ENCODE results near the gene CDK9.
"Not testable (repeated sequence)": the region's sequence is repeated elsewhere in the genome, so short reads cannot be mapped to it uniquely, and the experiment has no call there.

The CDK9 gene

DNA sequence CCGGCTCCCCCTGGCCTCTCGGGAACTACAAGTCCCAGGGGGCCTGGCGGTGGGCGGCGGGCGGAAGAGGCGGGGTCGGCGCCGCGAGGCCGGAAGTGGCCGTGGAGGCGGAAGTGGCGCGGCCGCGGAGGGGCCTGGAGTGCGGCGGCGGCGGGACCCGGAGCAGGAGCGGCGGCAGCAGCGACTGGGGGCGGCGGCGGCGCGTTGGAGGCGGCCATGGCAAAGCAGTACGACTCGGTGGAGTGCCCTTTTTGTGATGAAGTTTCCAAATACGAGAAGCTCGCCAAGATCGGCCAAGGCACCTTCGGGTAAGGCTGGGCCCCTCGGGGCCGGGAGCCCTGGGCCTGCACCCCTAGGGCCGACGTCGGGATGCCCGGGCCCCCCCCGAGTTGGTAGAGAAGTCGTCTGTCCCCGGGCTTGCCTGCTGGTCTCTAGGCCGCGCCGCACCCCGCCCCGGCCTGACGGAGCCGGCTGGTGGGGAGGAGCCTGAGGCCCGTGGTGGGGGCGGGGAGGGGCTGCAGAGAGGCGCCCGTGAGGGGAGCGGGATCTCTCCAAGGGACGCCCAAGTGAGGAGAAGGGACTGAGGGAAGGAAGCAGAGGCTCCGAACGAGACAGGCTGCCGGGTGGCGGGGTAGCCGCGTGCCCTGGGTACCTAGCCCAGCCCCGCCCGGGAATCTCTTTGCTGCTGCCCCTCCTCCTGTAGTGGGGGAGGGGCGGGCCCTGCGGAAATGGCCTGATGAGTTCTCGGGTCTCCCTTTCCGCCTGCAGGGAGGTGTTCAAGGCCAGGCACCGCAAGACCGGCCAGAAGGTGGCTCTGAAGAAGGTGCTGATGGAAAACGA is at the start of gene CDK9:
TSS of gene CDK9 (plus strand) at position 102 of the 840 bp plus-strand sequence. CDS start at position 217, 115 bp downstream.
- peak; percentile 72 for DNase-seq

GRCh38 chr9:127738666-127739065 is 47.2 kb upstream of the CDK9 start:
- DNase-seq: no peak

DNA sequence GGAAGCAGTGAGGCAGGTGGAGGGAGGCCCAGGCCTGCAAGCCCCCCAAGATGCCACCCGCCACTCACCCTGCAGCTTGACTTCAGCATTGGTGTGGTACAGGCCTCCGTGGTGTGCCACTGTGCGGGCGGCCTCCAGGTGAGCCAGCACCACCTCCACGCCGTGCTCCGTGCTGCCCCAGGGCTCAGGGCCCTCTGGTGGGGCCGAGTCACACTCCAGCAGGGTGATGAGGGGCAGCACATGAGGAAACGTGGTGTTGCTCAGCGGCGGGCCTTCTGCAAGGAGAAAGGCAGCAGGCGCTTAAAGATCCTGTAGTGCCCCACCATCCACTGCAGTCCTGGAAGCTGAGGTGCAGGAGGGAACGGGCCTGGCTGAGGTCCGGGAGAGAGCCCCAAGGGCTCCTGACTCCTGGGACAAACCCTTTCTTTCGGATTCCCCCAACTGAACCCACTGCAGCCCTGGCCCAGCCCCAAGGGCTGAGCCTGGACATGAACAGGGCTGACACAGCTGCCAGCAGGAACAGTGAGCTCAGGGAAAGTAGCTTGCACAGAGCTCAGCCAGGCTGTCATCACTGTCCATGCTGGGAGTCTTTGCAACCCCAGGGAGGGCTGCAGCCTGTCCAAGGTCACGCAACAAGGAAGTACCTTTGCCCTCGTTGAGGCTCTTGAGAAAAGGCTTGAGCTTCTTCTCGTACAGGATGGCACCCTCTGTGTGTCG is 46.1 kb upstream of the CDK9 start:
- no peak for DNase-seq

GRCh38 chr9:127741831-127742434 is 43.9 kb upstream of the CDK9 start:
- no peak for DNase-seq

GRCh38 chr9:127742435-127743088 is 43.3 kb upstream of the CDK9 start:
- no peak for DNase-seq

GRCh38 chr9:127744398-127745110 is 41.3 kb upstream of the CDK9 start:
- no peak for DNase-seq

- no peak for DNase-seq
These were observed 38.8 kb upstream of the CDK9 start for GRCh38 chr9:127746959-127747569.

GRCh38 chr9:127749090-127749787 is 36.6 kb upstream of the CDK9 start:
- no peak for DNase-seq

DNA sequence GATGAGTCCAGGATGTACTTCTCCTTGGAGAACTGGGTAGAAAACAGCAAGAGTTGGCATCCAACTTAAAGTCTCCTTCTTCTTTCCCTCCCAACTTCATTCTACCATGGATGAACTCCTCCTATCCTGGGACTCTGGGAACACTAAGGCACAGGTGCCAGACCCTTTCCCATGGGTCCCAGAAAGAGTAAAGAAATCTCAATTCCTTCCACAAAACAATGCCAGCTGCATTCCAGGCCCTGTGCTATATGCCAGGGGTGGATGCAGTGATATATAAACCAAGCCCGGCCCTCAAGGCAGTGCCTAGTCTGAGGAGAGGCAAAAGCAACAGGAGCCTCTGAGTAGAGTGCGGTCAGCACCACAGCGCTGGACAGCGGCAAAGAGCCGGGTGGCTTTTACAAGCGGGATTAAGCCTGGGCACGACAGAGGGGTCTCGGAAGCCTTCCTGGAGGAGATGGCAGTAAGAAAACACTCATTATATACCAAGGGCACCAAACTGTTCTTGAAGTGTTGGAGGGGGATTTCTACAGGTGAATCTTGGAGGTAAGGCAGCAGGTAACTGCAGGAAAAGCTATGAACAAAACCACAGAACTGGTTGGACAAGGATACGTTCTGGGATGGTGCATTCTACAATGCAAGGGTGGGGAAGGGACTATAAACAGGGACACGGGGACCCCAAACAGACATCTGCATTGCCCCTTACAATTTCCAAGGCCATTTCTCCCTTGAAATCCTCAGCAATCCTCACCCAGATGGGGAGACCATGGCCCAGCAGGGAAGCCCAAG is 34.4 kb upstream of the CDK9 start:
- no peak for DNase-seq

DNA sequence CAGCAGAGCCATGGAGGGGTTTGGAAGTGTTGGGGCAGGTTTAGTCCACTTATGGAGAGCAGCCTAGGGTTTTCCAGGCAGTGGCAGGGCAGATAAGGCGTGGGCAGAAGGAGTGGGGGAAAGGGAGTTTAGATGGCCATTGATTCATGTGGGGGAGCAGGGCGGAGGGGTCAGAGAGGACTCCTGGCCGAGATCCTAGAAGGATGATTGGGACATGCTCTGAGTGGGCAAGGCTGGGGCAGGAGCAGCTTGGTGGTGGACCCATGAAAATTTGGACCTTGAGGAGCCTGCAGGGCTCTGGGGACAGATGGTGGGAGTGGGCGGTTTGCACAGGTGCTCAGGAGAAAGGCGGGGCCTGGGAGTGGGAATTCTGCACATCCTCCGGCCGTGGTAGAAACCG is 32.7 kb upstream of the CDK9 start:
- no peak for DNase-seq

DNA sequence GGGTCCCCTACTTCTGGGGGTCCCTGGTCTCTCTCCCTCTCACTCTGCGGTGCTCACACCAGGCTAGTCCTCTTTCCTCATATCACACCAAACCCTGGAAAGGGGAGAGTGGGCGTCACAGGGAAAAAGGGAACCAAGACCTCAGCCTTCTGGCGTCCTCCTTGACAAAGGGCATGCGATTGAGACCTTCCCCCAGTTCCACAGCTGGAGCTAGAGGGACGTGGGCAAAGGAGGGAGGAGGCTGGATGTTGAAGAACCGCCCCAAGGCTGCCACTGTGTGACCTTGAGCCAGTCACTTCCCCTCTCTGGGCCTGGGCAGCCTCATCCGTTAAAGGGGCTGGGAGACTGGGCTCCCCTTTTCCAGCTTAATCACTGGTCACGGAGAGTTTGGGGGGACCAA is 32.2 kb upstream of the CDK9 start:
- DNase-seq: no peak

- no peak for DNase-seq
These were observed 31.5 kb upstream of the CDK9 start for GRCh38 chr9:127754099-127755060.

DNA sequence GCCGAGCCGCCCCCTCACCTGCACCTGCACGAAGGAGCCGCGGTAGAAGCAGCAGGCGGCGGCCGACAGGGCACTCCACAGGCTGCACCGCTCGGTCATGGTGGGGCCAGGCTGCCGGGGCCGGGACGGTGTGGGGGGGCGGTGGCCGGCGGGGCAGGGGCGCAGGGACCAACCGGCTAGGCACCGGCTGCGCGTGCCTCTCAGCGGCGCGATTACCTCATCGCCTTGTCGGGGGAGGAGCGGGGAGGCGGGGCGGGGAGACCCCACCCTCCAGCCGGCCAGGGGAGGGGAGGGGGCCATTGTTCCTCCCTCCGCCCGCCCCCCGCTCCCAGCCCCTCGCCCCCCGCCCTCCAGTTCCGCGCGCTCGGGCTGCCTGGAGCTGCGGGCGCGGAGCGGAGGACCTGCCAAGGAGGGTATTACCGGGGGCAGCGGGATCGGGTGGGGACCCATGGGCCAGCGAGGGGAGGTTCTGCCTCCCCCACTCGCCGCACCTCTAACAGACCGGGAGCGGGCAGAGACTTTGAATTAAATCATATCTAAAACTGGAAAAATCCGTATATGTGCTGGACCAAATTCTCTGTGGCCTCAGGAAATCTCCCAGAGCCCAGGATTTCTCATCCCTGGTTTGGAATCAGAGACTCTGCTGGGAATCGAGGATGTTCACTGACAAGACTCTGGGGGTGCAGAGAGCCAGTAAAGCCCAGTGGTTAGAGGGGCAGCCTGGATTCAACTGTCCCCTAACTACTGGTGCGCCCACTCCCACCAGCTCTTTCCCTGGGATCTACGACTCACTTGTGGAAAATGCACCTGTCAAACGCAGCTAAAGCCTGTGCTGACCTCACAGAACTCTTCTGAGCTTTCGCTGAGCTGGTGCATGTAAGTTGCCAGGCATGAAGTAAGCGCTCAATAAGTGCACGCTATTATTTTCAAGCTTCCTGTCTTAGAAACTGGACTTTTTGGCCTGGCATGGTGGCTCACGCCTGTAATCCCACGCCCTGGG is 30.5 kb upstream of the CDK9 start:
- no peak for DNase-seq

GRCh38 chr9:127756233-127756632 is 29.6 kb upstream of the CDK9 start:
- no peak for DNase-seq

DNA sequence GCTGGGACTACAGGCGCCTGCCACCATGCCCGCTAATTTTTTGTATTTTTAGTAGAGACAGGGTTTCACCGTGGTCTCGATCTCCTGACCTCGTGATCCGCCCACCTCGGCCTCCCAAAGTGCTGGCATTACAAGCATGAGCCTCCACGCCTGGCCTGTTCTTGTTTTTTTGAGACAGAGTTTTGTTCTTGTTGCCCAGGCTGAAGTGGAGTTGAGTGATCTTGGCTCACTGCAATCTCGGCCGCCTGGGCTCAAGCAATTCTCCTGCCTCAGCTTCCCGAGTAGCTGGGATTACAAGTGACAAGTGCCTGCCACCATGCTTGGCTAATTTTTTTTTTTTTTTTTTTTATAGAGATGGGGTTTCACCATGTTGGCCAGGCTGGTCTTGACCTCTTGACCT is 29.1 kb upstream of the CDK9 start:
- DNase-seq: not testable (repeated sequence)

DNA sequence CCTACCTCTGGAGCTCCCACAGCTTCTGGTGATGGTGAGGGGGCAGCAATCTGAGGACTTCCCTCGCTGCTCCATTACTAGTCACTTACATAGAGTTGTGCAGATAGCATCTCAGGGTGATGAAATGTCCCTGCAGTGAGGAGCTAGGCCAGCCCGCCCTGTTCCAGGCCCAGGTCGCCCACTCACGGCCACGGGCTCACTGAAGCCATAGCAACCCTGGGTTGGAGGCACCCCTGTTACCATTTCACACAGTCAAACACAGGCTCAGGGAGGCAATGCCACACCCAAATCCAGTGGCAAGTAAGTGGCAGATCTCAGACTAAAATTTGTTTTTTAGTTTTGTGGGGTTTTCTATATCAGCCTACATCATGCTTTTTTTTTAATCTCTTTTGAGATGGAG is 27.0 kb upstream of the CDK9 start:
- DNase-seq: no peak

DNA sequence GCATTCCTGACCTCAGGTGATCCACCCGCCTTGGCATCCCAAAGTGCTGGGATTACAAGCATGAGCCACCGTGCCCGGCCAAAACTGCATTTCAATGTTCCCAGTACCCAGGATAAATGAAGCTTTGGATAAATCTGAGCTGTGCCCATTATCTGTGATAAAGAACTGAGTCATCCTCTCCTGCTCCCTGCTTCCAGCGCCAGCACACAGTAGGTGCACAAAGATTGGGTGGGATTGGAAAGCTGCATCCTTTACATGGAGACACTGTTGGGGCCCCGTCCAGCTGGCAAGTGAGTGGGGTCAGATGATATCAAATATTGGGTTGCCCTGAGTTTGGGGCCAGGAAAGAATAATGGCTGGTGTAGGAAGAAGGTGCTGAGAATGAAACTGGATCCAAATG is 24.8 kb upstream of the CDK9 start:
- no peak for DNase-seq

DNA sequence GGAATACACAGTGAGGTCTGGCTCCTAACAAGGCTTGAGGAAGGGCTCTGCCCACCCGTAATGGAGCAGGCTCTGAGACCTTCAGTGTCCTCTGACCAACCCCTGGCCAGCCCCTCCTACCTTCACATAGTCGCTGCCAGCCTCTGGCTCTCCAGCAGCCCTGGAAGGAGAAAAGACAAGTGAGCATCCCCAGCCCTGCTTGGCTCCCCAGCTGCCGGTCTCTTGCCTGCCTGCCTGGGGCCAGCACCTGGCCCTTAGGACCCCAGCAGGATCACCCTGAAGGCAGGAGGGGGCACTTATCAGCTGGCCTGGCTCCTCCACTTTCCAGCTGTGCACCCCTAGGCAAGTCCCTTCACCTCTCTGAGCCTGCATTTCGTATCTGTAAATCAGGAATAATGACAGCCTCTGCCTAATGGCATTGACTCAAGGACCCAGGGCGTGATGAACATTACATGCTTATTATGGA is 24.3 kb upstream of the CDK9 start:
- no peak for DNase-seq
